Measurements from ENCODE around the gene HTN3.

- TF ChIP-seq HDAC3 (IDR thresholded peaks at IDR 0.05; ENCODE audit: borderline replicate concordance, partially characterized antibody), result no peak
- TF ChIP-seq, protein P1, sequence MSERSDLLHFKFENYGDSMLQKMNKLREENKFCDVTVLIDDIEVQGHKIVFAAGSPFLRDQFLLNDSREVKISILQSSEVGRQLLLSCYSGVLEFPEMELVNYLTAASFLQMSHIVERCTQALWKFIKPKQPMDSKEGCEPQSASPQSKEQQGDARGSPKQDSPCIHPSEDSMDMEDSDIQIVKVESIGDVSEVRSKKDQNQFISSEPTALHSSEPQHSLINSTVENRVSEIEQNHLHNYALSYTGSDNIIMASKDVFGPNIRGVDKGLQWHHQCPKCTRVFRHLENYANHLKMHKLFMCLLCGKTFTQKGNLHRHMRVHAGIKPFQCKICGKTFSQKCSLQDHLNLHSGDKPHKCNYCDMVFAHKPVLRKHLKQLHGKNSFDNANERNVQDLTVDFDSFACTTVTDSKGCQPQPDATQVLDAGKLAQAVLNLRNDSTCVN (CRISPR knock-in tag; IDR thresholded peaks at IDR 0.05), result no peak
- TF ChIP-seq, protein P2, sequence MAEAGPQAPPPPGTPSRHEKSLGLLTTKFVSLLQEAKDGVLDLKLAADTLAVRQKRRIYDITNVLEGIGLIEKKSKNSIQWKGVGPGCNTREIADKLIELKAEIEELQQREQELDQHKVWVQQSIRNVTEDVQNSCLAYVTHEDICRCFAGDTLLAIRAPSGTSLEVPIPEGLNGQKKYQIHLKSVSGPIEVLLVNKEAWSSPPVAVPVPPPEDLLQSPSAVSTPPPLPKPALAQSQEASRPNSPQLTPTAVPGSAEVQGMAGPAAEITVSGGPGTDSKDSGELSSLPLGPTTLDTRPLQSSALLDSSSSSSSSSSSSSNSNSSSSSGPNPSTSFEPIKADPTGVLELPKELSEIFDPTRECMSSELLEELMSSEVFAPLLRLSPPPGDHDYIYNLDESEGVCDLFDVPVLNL (CRISPR knock-in tag; IDR thresholded peaks at IDR 0.05; ENCODE audit: low read depth), result no peak
- TF ChIP-seq TOE1 (IDR thresholded peaks at IDR 0.05; ENCODE audit: borderline replicate concordance), result no peak
- no peak for TF ChIP-seq TOE1 (CRISPR knock-in tag; IDR thresholded peaks at IDR 0.05; ENCODE audit: borderline replicate concordance, low read depth)
- no peak for TF ChIP-seq ARID2 (IDR thresholded peaks at IDR 0.05)
- TF ChIP-seq, protein P3, sequence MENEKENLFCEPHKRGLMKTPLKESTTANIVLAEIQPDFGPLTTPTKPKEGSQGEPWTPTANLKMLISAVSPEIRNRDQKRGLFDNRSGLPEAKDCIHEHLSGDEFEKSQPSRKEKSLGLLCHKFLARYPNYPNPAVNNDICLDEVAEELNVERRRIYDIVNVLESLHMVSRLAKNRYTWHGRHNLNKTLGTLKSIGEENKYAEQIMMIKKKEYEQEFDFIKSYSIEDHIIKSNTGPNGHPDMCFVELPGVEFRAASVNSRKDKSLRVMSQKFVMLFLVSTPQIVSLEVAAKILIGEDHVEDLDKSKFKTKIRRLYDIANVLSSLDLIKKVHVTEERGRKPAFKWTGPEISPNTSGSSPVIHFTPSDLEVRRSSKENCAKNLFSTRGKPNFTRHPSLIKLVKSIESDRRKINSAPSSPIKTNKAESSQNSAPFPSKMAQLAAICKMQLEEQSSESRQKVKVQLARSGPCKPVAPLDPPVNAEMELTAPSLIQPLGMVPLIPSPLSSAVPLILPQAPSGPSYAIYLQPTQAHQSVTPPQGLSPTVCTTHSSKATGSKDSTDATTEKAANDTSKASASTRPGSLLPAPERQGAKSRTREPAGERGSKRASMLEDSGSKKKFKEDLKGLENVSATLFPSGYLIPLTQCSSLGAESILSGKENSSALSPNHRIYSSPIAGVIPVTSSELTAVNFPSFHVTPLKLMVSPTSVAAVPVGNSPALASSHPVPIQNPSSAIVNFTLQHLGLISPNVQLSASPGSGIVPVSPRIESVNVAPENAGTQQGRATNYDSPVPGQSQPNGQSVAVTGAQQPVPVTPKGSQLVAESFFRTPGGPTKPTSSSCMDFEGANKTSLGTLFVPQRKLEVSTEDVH (IDR thresholded peaks at IDR 0.05; ENCODE audit: low read depth, partially characterized antibody), result no peak
- TF ChIP-seq, protein P4, sequence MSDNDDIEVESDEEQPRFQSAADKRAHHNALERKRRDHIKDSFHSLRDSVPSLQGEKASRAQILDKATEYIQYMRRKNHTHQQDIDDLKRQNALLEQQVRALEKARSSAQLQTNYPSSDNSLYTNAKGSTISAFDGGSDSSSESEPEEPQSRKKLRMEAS (CRISPR knock-in tag; IDR thresholded peaks at IDR 0.05), result no peak
- TF ChIP-seq, protein P5, sequence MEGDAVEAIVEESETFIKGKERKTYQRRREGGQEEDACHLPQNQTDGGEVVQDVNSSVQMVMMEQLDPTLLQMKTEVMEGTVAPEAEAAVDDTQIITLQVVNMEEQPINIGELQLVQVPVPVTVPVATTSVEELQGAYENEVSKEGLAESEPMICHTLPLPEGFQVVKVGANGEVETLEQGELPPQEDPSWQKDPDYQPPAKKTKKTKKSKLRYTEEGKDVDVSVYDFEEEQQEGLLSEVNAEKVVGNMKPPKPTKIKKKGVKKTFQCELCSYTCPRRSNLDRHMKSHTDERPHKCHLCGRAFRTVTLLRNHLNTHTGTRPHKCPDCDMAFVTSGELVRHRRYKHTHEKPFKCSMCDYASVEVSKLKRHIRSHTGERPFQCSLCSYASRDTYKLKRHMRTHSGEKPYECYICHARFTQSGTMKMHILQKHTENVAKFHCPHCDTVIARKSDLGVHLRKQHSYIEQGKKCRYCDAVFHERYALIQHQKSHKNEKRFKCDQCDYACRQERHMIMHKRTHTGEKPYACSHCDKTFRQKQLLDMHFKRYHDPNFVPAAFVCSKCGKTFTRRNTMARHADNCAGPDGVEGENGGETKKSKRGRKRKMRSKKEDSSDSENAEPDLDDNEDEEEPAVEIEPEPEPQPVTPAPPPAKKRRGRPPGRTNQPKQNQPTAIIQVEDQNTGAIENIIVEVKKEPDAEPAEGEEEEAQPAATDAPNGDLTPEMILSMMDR (IDR thresholded peaks at IDR 0.05 in 2 of 3, conservative IDR thresholded peaks at IDR 0.05 in 1 of 3; ENCODE audit: insufficient read depth in 2 of 3, low read depth in 1 of 3, low read length in 3 of 3), result no peak
- TF ChIP-seq ZEB2 (IDR thresholded peaks at IDR 0.05), result no peak
- TF ChIP-seq POLR2AphosphoS5 (IDR thresholded peaks at IDR 0.05; ENCODE audit: control insufficient read depth, insufficient read depth, low read depth, low read length), result no peak
- TF ChIP-seq CEBPB (tag; IDR thresholded peaks at IDR 0.05), result no peak
- TF ChIP-seq ZNF165 (CRISPR knock-in tag; IDR thresholded peaks at IDR 0.05; ENCODE audit: borderline replicate concordance), result no peak
Observed at GRCh38 chr4:69994782-69995181, 33.5 kb upstream of the HTN3 start.
